ENCODE results near the gene DDX27.
"Not testable (repeated sequence)": the region's sequence is repeated elsewhere in the genome, so short reads cannot be mapped to it uniquely, and the experiment has no call there.

Gene DDX27

DNA sequence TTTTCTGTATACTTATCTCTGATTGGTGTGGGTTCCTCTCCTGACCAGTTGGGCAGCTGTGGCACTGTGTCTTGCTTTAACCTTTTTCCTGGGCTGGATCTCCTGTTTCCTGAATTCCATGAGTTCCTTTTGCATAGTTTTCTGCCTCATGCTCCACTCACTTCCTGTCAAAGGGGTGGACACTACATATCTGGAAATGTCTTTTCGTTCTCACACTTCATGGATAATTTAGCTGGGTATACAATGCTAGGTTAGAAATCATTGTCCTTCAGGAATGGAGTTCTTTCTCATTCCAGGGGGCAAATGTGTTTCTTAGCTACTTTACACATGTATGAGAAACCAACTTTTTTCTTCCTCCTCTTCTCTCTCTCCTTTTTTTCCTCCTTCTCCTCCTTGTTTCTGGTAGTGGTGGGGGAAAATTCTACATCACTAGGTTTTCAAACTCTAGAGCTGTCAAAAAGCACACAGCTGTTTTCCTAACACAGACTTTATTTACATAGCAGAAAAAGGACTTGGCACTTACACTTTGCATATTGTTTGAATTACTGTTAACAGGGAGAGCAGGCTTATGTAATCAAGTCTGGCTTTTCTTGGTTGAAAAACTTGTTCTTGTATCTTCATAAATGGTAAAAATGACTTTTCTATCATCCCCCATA is 9.0 kb upstream of the DDX27 start:
- DNase-seq = no peak

DNA sequence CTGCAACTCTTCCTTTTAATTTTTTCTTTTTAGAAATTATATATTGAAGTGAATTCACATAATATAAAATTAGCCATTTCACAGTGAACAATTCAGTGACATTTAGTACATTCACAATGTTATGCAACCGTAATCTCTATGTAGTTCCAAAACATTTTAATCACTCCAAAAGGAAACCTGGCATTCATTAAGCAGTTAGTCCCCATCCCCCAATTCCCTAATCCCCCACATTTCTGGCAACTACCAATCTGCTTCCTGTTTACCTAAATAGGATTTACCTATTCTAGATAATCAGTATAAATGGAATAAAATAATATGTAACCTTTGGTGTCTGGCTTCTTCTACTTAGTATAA is 8.5 kb upstream of the DDX27 start:
- DNase-seq = no peak

DNA sequence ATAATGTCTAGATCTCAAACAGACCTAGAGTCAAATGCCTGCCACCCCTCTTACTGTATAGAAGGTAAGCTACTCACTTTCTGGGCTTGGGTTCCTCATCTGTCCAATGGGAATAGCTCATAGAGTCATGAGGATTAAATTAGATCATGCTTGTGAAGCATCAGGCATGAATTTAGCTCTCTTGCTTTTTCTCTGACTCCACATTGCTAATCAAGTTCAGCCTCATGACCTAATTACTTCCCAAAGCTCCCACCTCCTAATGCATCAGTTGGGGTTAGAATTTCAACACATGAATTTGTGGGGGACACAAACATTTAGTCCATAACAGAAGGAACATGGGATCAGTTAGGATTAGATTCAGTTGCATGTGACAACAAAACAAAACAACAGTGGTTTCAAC is 4.6 kb upstream of the DDX27 start:
- no peak for DNase-seq

GRCh38 chr20:49215232-49215631 is 4.0 kb upstream of the DDX27 start:
- no peak for DNase-seq

GRCh38 chr20:49216991-49217578 is 2.1 kb upstream of the DDX27 start:
- peak; percentile 50 for DNase-seq

- not testable (repeated sequence) for DNase-seq
Observed at GRCh38 chr20:49218739-49219090, 501 bp upstream of the DDX27 start.

- no peak for DNase-seq
Observed at GRCh38 chr20:49219924-49220831, 962 bp downstream of the DDX27 start.

GRCh38 chr20:49225896-49226295 is 6.7 kb downstream of the DDX27 start:
- DNase-seq = no peak

DNA sequence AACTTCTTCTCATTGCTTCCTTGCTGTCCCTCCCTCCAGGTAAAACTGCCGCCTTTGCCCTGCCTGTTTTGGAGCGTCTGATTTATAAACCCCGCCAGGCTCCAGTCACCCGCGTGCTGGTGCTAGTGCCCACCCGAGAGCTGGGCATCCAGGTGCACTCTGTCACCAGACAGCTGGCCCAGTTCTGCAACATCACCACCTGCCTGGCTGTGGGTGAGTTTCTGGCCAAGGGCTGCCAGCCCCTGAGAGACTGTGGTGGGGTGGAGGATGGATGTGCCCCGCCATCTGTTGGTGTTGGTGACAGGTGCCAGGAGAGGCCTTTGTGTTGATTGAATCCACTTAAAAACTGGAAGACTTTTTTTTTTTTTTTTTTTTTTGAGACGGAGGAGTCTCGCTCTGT is 9.5 kb downstream of the DDX27 start:
- DNase-seq = no peak

DNA sequence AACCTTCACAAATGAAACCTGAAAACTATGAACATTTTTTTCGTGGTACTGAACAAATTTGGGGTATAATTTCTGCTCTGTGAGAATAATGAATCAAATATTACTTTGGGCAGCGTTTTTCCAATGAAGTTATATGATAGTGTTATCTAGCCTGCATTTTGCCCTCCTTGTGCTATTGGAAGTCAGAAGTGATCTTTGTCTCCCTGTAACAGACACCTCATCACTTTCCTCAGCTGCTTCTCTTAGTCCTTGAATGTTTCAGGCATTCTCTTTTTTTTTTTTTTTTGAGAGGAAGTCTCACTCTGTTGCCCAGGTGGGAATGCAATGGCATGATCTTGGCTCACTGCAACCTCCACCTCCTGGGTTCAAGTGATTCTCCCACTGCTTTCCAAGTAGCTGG is 10.2 kb downstream of the DDX27 start:
- no peak for DNase-seq

- DNase-seq = no peak
Observed at GRCh38 chr20:49230021-49230420, 10.8 kb downstream of the DDX27 start.

DNA sequence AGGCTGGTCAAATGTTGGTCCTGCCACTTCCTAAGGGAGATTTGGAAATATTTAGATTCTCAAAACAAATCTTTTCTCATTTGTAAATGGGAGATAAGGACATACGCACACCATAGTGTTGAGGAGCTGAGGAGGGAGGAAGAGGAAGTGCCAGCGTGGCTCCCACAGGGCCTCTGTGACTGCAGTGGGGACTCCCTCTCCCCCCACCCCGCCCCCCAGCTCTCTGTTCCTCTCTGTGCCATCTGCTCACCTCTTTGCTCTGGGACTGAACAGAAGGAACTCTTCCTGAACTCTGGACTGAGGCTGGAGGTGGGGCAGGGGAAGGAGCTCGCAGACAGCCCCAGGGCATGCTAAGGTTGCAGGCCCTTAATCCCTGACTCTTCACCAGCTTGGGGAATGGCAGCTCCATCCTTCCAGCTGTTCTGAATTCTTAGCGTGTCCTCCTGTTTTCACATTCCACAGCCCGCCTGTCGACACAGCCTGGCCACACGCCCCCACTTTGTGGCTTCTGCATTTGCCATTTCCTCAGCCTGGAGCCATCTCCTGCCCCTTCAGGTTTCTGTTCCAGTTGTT is 11.4 kb downstream of the DDX27 start:
- no peak for DNase-seq

GRCh38 chr20:49231471-49231870 is 12.3 kb downstream of the DDX27 start:
- DNase-seq = no peak

DNA sequence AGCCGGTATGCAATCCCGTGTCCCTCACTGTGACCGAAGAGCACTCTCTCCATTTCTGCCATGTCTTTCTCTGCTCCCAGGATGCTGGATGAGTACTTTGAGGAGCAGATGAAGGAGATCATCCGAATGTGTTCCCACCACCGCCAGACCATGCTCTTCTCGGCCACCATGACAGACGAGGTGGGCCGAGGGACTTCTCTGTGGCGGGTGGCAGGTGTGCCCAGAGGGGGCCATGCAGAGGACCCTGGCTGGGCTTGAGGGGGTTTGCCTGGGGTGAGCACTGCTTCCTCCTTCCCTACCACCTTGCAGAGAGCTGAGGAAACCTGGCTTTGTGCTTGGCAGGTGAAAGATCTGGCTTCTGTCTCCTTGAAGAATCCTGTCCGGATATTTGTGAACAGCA is 14.0 kb downstream of the DDX27 start:
- DNase-seq = no peak

- DNase-seq = no peak
Observed at GRCh38 chr20:49234831-49235230, 15.6 kb downstream of the DDX27 start.

DNA sequence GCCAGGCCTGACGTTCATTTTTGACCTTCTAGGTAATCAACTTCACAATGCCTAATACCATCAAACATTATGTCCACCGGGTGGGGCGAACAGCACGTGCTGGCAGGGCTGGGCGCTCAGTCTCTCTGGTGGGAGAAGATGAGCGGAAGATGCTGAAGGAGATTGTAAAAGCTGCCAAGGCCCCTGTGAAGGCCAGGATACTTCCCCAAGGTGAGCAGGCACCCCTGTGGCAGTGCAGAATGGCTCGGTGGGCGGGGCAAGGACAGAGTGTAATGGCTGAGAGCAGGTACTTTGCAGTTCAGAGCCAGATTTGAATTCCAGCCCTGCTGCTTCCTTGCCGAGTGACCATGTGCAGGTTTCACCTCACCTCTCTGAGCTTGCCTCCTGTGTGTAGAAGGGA is 17.1 kb downstream of the DDX27 start:
- DNase-seq = no peak

DNA sequence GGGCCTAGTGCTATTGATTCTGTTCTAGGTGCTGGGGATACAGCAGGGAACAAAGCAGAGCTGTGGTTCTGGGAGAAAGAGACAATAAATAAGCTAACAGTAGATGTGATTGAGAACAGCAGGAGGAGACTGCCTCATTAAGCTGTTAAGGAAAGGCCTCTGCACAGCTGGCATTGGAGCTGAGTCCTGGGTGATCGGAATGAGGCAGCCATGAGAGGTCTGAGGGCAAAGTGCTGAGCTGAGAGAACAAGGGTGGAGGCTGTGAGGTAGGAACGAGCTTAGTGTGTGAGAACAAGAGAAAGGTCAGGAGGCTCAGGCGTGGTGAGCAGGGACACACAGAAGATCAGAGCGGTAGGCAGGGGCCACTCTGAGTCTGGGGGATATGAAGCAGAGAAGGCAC is 18.3 kb downstream of the DDX27 start:
- DNase-seq = no peak

DNA sequence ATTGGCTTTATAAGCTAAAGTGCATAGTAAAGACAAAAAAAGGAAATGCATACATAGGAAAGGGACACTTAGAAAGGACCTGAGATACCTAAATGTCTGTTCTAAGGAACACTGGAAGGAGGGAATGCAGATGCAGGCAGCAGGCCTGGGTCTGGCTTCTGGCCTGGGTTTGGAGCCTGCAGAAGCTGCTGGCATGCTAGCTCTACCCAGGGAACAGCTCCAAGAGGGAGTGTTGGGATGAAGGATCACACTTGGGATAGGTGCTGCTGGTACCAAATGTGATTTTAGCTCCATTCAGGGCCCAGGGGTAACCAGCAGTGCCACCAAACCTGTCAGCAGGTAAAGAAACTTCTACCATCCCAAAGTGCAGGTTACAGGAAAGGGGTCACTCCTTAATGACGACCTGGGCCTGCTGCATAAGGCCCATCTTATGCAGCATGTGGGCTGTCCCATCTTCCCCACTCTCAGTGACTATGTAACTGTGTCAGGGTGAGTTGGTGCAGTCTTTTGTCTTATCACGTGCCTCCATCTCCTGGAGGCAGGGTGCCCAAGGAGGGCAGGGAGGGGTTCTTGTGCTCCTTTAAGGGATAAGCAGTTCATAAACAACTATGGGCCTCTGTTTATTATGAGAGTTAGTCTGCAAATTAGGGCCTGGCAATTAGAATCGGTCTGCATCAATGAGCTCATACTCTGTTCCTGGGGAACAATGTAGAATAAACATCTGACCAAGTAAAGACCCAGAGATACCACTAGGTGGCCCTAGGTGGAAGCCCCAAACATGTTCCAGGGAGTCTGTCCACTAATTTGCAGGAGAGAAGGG is 26.9 kb downstream of the DDX27 start:
- no peak for DNase-seq

GRCh38 chr20:49247169-49247723 is 28.0 kb downstream of the DDX27 start:
- no peak for DNase-seq

GRCh38 chr20:49247792-49248191 is 28.6 kb downstream of the DDX27 start:
- no peak for DNase-seq

- DNase-seq = no peak
Observed at GRCh38 chr20:49248301-49248700, 29.1 kb downstream of the DDX27 start.

DNA sequence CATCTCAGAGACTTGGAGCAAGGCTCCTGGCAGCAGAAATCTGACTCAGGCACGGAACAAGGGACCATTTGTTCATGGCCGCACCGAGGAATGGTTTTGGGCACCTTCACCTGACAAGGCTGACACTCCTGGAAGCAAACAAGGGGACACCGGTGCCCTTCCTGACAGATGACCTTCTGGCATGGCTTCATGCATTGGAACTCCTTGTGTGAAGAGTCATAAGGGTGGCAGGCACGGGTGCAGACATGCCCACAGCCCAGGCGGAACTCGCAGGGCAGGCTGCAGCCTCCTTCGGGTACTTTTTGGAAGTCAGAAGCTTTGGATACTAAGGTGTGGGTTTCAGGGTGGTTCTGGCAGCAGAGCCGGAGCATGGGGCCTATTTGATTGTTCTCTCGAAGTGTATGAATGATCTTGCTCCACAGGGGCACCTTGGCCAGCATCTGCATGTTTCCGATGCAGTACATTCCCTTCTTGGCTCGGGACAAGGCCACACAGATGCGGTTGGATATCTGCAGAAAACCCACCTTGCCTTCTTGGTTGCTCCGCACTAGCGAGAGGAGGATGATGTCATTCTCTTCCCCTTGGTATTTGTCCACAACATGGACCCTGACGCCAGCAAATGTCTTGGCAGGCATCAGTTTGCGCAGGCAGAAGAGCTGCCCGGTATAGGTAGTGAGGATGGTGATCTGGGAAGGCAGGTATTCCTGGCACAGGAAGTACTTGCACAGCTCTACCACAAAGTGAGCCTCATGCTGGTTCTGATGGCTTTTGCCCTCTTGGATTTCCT is 29.9 kb downstream of the DDX27 start:
- DNase-seq = no peak

Data from 8988T (cell line).